ENCODE measurements around the gene HACE1.
A peak's percentile ranks its signal among the peaks of the same experiment; 100 is the strongest.

The HACE1 gene

GRCh38 chr6:104710543-104711335, 149.0 kb downstream of the HACE1 start:
- peak; percentile 38 for DNase-seq (ENCODE audit: low read depth)
- H3K4me3 ChIP-seq (ENCODE audit: low read depth, low read length), result no peak overlapping the region
- TF ChIP-seq CTCF (conservative IDR thresholded peaks at IDR 0.05; ENCODE audit: low read depth, low read length), result no peak

GRCh38 chr6:104705916-104706442, 153.7 kb downstream of the HACE1 start:
- TF ChIP-seq CTCF (conservative IDR thresholded peaks at IDR 0.05; ENCODE audit: low read depth, low read length), result no peak
- no peak for DNase-seq (ENCODE audit: low read depth)
- no peak overlapping the region for H3K4me3 ChIP-seq (ENCODE audit: low read depth, low read length)

- DNase-seq (ENCODE audit: low read depth), result peak; percentile 89
- no peak for TF ChIP-seq CTCF (conservative IDR thresholded peaks at IDR 0.05; ENCODE audit: low read depth, low read length)
- H3K4me3 ChIP-seq (ENCODE audit: low read depth, low read length), result no peak overlapping the region
Measured at GRCh38 chr6:104705095-104705707, 154.5 kb downstream of the HACE1 start.

GRCh38 chr6:104704191-104704590, 155.5 kb downstream of the HACE1 start:
- no peak overlapping the region for H3K4me3 ChIP-seq (ENCODE audit: low read depth, low read length)
- peak; percentile 62 for DNase-seq (ENCODE audit: low read depth)
- no peak for TF ChIP-seq CTCF (conservative IDR thresholded peaks at IDR 0.05; ENCODE audit: low read depth, low read length)

GRCh38 chr6:104702126-104702841, 157.4 kb downstream of the HACE1 start:
- no peak for TF ChIP-seq CTCF (conservative IDR thresholded peaks at IDR 0.05; ENCODE audit: low read depth, low read length)
- no peak overlapping the region for H3K4me3 ChIP-seq (ENCODE audit: low read depth, low read length)
- DNase-seq (ENCODE audit: low read depth), result no peak

GRCh38 chr6:104700371-104701185, 159.1 kb downstream of the HACE1 start:
- no peak overlapping the region for H3K4me3 ChIP-seq (ENCODE audit: low read depth, low read length)
- no peak for TF ChIP-seq CTCF (conservative IDR thresholded peaks at IDR 0.05; ENCODE audit: low read depth, low read length)
- DNase-seq (ENCODE audit: low read depth), result peak; percentile 9
